IPS DF 6.9 (cell line): ENCODE results near the gene FXYD7.

Experiments
- DNase-seq: peaks from one replicate; pipeline ENCODE4 v3.0.0-alpha.2; 2013; ENCODE audit warnings: low read depth, low spot score
- H3K27ac ChIP-seq: one replicate; pipeline ENCODE4 v1.5.1; 2013; ENCODE audit warnings: low read length, control low read depth
- H3K27me3 ChIP-seq: 2 replicates; pipeline ENCODE4 v1.6.1; 2013; ENCODE audit warnings: mild to moderate bottlenecking, low read length; ENCODE audit not compliant: control insufficient read depth, insufficient read depth
- H3K36me3 ChIP-seq: 2 replicates; pipeline ENCODE4 v1.6.1; 2013; ENCODE audit warnings: low read length; ENCODE audit not compliant: control insufficient read depth, insufficient read depth
- H3K4me1 ChIP-seq: 2 replicates; pipeline ENCODE4 v1.6.1; 2013; ENCODE audit warnings: low read length; ENCODE audit not compliant: control insufficient read depth, insufficient read depth
- H3K4me3 ChIP-seq: 2 replicates; pipeline ENCODE4 v1.5.1; 2013; ENCODE audit warnings: mild to moderate bottlenecking, low read length
- H3K9me3 ChIP-seq: 2 replicates; pipeline ENCODE4 v1.6.1; 2013; ENCODE audit warnings: low read length, inconsistent platforms; ENCODE audit not compliant: control insufficient read depth, insufficient read depth
- WGBS: extraction: QIAGEN DNeasy Blood & Tissue Kit; methylation state at CpG from one replicate; pipeline ENCODE4 v1.1.7; 2013; ENCODE audit warnings: mixed read lengths, missing lambda C conversion rate; ENCODE audit not compliant: insufficient read length, insufficient coverage; 5-methylcytosine and 5-hydroxymethylcytosine counted together

FXYD7 gene, protein sequence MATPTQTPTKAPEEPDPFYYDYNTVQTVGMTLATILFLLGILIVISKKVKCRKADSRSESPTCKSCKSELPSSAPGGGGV

DNA sequence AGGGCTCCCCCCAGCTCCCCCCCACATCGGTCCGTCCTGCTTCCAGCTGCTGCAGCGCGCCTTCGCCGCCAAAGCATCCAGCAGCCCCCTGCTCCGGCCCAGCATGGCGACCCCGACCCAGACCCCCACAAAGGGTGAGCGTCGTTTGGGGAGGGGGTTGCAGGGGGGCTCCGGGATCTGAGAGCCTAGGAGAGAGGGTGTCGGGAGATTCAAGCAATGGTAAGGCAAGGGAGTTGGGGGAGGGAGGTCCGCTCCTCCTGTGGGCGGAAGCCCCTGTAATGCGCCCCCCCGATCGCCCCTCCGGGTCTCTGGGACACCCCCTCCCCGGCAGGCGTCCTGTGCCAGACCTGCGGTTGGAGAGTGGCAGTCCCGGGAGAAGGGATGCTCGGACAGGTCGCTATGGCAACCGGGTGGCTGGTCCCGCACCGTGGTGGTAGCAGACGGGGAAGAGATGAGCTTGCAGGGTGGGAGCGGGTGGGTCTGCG, at the start of gene FXYD7:
FXYD7 (plus strand) TSS at position 25 of the 485 bp plus-strand sequence; CDS start at position 104, 79 bp downstream.
- WGBS = no CpG with 5 or more reads among the region's 31 CpGs
- DNase-seq = no peak
- H3K27me3 ChIP-seq = no peaks in the 10 kb centered on the region
- H3K4me1 ChIP-seq = peaks cover 12% of the 10 kb centered on the region
- no peak within 1 kb of the TSS for H3K27ac ChIP-seq
- peak within 1 kb of the TSS; percentile 71; the same call in 1 of the 2 replicates for H3K4me3 ChIP-seq
- no peaks in the 10 kb centered on the region for H3K9me3 ChIP-seq
- H3K36me3 ChIP-seq = no peaks in the 10 kb centered on the region

DNA sequence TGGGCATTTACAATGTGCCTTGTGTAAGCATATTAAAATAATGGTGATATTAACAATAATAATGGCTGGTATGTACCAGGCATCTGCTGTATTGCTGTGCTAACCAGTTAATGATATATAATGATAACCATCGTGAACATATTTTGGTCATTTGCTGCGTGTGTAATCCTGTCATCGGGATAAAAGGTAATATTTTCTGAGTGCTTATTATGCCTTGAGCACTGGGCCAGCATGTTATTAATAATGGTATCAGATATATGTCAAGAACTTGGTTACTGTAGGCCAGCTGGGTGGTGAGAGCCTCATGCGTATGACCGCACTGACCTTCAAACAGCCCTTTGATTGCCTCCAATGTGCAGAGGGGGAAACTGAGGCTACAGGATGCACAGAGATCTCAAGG, 49.6 kb upstream of the FXYD7 start:
- Histone ChIP-seq H3K9me3 (no peaks in the 10 kb centered on the region), H3K36me3 (no peaks in the 10 kb centered on the region), H3K4me3 (no peak overlapping the region), H3K27me3 (no peaks in the 10 kb centered on the region), H3K27ac (no peak overlapping the region), H3K4me1 (peaks cover 3% of the 10 kb centered on the region)
- no CpG with 5 or more reads among the region's 5 CpGs for WGBS
- no peak for DNase-seq

DNA sequence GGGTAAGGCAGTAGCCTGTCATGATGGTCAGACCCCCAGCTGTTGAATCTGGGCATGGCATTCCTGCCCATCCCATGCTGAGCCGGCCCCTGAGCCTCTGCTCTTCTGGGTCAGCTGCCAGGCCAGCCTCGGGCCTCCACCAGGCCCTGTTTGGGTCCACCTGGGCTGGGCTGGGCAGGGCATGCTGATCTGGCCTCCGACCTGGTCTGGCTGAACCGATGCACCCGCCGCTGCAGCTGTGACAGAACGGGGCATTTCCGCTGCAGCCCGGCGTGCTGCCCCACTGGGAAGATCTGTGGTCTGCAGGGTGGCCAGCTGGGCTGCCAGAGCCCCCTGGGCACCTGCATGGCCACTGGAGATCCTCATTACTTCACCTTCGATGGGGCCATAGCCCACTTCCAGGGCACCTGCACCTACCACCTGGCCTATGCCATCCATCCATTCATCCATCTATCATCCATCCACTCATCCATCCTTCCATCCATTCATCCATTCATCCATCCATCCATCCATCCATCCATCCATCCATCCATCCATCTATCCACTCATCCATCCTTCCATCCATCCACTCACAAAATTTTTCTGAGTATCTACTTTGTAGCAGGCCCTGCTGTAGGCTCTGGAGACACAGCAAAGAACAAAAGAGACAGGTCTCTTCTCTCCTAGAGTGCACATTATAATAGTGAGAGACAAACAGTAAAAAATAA, 49.0 kb upstream of the FXYD7 start:
- Histone ChIP-seq H3K27me3 (no peaks in the 10 kb centered on the region), H3K4me1 (peaks cover 3% of the 10 kb centered on the region), H3K27ac (no peak overlapping the region), H3K9me3 (no peaks in the 10 kb centered on the region), H3K4me3 (no peak overlapping the region), H3K36me3 (no peaks in the 10 kb centered on the region)
- no CpG with 5 or more reads among the region's 11 CpGs for WGBS
- DNase-seq = no peak

DNA sequence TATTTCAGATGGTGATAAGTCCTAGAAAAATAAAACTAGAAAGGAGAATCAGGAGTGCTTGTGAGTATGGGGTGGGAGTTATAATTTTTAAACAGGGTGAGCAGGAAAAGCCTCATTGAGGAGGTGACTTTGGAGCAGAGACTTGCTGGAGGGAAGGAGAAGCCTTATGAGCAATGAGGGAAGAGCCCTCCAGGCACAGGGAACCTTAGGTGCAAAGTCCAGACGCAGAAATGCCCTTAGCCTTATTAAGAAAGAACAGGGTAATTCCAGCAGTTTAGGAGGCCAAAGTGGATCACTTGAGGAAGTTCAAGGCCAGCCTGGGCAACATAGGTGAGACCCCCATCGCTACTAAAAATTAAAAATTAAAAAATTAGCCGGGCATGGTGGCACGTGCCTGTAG, 48.4 kb upstream of the FXYD7 start:
- Histone ChIP-seq H3K9me3 (no peaks in the 10 kb centered on the region), H3K4me1 (peaks cover 3% of the 10 kb centered on the region)
- WGBS = no CpG with 5 or more reads among the region's 4 CpGs

DNA sequence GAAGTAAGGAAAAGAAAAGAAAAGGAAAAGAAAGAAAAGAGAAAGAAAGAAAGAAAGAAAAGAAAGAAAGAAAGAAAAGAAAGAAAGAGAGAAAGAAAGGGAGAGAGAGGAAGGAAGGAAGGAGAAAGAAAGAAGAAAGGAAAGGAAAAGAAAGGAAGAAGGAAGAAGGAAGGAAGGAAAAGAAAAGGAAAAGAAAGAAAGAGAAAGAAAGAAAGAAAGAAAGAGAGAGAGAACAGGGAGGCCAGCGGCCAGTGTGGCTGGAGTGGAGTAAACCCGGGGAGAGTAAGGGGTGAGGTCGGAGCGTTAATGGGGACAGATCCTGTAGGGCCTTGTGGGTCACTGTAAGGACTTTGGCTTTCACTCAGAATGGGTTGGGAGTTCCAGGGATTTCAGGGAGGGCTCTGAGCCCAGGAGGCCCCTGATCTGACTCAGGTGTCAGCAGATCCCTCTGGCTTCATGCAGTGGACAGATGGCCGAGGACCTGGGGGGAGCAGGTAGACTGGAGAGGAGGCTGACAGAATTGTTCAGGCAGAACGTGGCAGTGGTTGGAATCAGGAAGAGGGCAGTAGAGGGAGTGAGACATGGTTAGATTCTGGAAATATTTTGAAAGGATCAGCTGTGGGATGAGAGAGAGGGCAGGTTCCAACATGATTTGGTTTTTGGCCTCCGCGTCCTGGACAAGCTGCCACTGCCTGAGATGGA, 47.2 kb upstream of the FXYD7 start:
- H3K4me3 ChIP-seq = no peak overlapping the region
- no peaks in the 10 kb centered on the region for H3K9me3 ChIP-seq
- H3K27ac ChIP-seq = no peak overlapping the region
- no peaks in the 10 kb centered on the region for H3K36me3 ChIP-seq
- H3K4me1 ChIP-seq = no peaks in the 10 kb centered on the region; the same call in 1 of the 2 replicates
- no CpG with 5 or more reads among the region's 8 CpGs for WGBS
- no peaks in the 10 kb centered on the region for H3K27me3 ChIP-seq
- DNase-seq = no peak

More for the DNA sequence above, 48.4 kb upstream of the FXYD7 start:
- H3K36me3 ChIP-seq = no peaks in the 10 kb centered on the region
- DNase-seq = no peak
- no peak overlapping the region for H3K27ac ChIP-seq
- no peaks in the 10 kb centered on the region for H3K27me3 ChIP-seq
- H3K4me3 ChIP-seq = no peak overlapping the region

DNA sequence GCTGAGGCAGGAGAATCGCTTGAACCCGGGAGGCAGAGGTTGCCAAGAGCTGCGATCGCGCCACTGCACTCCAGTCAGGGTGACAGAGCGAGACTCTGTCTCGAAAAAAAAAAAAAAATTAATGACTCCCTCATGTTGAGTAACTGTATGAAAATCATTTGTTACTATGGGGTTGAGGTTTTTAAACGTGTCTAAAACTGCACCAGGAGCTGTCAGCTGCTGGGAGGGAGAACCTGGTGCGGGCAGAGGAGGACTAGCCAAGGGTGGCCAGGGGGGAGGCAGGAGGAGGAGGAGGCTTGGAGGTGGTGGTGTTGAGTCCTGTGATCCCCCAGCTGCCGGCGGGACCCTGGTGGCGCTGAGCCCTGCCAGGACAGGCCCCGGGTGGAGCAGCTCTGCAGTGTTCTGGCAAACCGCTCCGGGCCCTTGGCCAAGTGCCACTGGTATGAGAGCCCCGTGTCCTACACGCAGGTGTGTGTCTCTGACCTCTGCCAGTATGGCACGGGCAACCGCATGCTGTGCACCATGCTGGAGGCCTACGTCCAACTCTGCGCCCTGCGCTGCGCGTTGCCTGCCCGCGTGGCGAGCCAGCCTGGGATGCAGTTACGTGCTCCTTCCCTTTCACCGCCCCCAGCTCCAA, 44.5 kb upstream of the FXYD7 start:
- DNase-seq = no peak
- no CpG with 5 or more reads among the region's 29 CpGs for WGBS
- H3K4me3 ChIP-seq = no peak overlapping the region

DNA sequence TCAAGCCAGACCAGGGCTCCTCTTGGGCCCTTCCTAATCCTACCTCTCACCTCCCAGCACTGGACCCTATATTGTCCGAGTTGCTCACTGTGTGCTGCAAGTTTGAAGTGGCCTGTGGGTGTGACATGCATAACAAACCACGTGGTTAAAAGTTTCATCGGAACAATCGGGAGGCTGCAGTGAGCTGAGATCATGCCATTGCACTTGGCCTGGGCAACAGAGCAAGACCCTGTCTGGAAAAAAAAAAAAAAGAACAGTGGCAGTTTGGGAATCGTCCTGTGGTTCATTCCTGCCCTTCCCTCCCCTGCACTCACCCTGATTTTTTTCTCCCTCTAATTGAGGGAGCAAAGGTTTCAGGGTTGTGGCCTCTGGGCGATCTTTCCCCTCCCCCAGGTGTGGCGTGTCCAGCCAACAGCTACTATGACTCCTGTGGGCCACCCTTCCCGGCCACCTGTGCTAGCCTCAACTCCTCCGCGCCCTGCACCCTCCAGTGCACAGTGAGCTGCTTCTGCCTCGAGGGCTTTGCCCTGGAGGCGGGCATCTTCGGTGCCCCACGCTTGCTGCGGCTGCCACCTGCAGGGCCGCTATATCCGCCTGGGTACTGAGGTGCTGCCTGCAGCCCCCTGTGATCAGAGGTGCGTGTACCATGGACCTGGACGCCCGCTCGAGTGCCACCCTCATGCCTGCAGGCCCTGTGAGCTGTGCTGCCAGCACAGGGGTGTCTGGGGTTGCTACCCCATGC, 43.7 kb upstream of the FXYD7 start:
- H3K9me3 ChIP-seq = no peaks in the 10 kb centered on the region
- no peaks in the 10 kb centered on the region; the same call in 1 of the 2 replicates for H3K4me1 ChIP-seq
- DNase-seq = no peak
- H3K27me3 ChIP-seq = no peaks in the 10 kb centered on the region
- H3K27ac ChIP-seq = no peak overlapping the region
- H3K36me3 ChIP-seq = no peaks in the 10 kb centered on the region
- no CpG with 5 or more reads among the region's 21 CpGs for WGBS
- no peak overlapping the region for H3K4me3 ChIP-seq

More for the DNA sequence above, 44.5 kb upstream of the FXYD7 start:
- Histone ChIP-seq H3K27me3 (no peaks in the 10 kb centered on the region), H3K27ac (no peak overlapping the region), H3K4me1 (no peaks in the 10 kb centered on the region; the same call in 1 of the 2 replicates), H3K36me3 (no peaks in the 10 kb centered on the region), H3K9me3 (no peaks in the 10 kb centered on the region)

DNA sequence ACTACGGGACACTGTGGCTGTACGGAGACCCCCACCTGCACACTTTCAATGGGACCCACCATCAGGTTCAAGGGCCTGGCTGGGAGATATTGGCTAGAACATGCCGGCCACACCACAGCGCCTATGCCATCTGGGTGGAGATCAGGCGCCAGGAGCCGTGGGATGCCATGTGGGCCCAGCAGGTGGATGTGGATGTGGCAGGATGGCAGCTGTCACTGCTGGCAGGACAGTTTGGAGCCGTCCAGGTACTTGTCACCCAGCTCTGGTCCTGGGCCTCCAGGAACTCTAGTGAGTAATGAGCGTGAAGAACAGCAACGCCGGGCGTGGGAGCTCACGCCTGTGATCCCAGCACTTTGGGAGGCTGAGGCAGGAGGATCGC, 43.2 kb upstream of the FXYD7 start:
- Histone ChIP-seq H3K4me3 (no peak overlapping the region; the same call in 1 of the 2 replicates), H3K9me3 (no peaks in the 10 kb centered on the region), H3K36me3 (no peaks in the 10 kb centered on the region), H3K27ac (no peak overlapping the region), H3K4me1 (no peaks in the 10 kb centered on the region; the same call in 1 of the 2 replicates), H3K27me3 (no peaks in the 10 kb centered on the region)
- WGBS = no CpG with 5 or more reads among the region's 13 CpGs
- no peak for DNase-seq

DNA sequence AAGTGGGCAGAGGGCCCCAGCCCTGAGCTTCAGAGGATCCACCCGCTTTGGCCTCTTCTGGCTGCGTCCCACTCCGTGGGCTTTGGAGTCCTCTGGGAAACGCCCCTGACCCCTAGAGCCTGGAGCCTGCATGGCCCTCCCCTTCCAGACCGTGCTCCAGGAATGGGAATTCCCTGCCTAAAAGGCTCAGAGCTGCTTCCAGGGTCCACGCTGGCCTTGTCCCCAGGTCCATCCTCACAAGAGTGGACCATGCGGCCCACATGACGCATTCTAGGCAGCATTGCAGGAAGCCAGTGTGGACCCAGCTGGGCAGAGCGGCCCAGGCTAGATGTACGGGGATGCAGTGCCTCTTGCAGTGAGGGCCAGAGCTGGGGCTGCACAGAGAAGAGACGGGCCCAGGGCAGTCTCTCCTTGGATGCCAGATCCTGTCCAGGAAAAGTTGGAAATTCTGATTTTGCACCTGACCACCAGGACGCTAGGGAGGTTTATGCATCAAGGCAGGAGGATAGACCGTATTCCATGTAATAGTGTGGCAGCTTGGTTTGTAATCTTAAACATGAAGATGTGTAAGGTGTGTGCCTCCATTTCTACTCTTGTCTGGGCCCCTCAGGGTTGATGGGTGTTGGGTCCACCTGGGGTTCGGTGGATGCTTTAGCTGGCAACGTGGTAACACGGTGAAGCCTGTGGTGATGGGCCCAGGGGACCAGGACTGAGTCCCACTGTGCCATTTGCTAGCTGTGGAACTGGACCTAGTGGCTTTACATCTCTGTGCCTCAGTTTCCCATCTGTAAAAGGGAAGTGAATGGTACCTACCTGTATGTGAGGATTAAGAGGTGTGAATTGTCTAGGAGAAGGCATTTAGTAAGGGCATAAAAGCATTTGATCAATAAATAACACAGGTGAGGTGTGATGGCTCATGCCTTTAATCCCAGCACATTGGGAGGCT, 42.2 kb upstream of the FXYD7 start:
- no peak for DNase-seq
- no peak overlapping the region for H3K4me3 ChIP-seq
- H3K27ac ChIP-seq = no peak overlapping the region
- no peaks in the 10 kb centered on the region for H3K9me3 ChIP-seq
- H3K36me3 ChIP-seq = no peaks in the 10 kb centered on the region
- no CpG with 5 or more reads among the region's 16 CpGs for WGBS
- no peaks in the 10 kb centered on the region; the same call in 1 of the 2 replicates for H3K4me1 ChIP-seq
- H3K27me3 ChIP-seq = no peaks in the 10 kb centered on the region
